ENCODE results near the gene ADAMTS9. TPM values are rescaled to one million over a fixed set of nuclear protein-coding genes. Genes with fewer than 3 reads are reported as not detected.

Gene ADAMTS9
- total and polyA plus RNA-seq, 4 donors = 7.0 to 212 (median 91.2) TPM

- peaks cover 0 to 5% of the 10 kb centered on the region in 2 donors for H3K4me1 ChIP-seq (ENCODE audit: control insufficient read depth in 1 of 2, insufficient read depth in 2 of 2, low read length in 2 of 2)
- H3K27me3 ChIP-seq (ENCODE audit: control insufficient read depth in 1 of 2, insufficient read depth in 2 of 2, low read length in 1 of 2) = no peaks in the 10 kb centered on the region
- H3K9me3 ChIP-seq (ENCODE audit: control insufficient read depth, low read length) = no peaks in the 10 kb centered on the region
- intact Hi-C loops (cut with DNase I) = no loop called here
- H3K4me3 ChIP-seq (ENCODE audit: low read length in 2 of 2) = no peak overlapping the region
- no peak for ATAC-seq (ENCODE audit: low FRiP score)
- peak overlapping the region in 1 of 2 donors; percentile 48 for H3K27ac ChIP-seq (ENCODE audit: low read depth in 1 of 2, low read length in 2 of 2)
- peaks cover 0 to 4% of the 10 kb centered on the region in 2 donors for H3K36me3 ChIP-seq (ENCODE audit: control insufficient read depth in 1 of 2, insufficient read depth in 2 of 2, low read length in 1 of 2)
- DNase-seq = no peak
- 60 to 62% methylated on average over 3 of the region's 3 CpGs for WGBS, 2 donors
These were observed 36.5 kb downstream of the ADAMTS9 start for GRCh38 chr3:64651303-64651702.

GRCh38 chr3:64650715-64651114 lies 37.1 kb downstream of the ADAMTS9 start:
- H3K36me3 ChIP-seq (ENCODE audit: control insufficient read depth in 1 of 2, insufficient read depth in 2 of 2, low read length in 1 of 2) = peaks cover 0 to 4% of the 10 kb centered on the region in 2 donors
- H3K4me1 ChIP-seq (ENCODE audit: control insufficient read depth in 1 of 2, insufficient read depth in 2 of 2, low read length in 2 of 2) = peaks cover 0 to 5% of the 10 kb centered on the region in 2 donors
- H3K27ac ChIP-seq (ENCODE audit: low read depth in 1 of 2, low read length in 2 of 2) = no peak overlapping the region

GRCh38 chr3:64650096-64650622 lies 37.6 kb downstream of the ADAMTS9 start:
- Histone ChIP-seq H3K27ac (ENCODE audit: low read depth in 1 of 2, low read length in 2 of 2) (no peak overlapping the region), H3K9me3 (ENCODE audit: control insufficient read depth, low read length) (no peaks in the 10 kb centered on the region), H3K27me3 (ENCODE audit: control insufficient read depth in 1 of 2, insufficient read depth in 2 of 2, low read length in 1 of 2) (no peaks in the 10 kb centered on the region), H3K4me3 (ENCODE audit: low read length in 2 of 2) (no peak overlapping the region), H3K36me3 (ENCODE audit: control insufficient read depth in 1 of 2, insufficient read depth in 2 of 2, low read length in 1 of 2) (peaks cover 0 to 2% of the 10 kb centered on the region in 2 donors), H3K4me1 (ENCODE audit: control insufficient read depth in 1 of 2, insufficient read depth in 2 of 2, low read length in 2 of 2) (peaks cover 0 to 5% of the 10 kb centered on the region in 2 donors)
- intact Hi-C loops (cut with DNase I) = no loop called here
- no peak for DNase-seq
- ATAC-seq (ENCODE audit: low FRiP score) = no peak
- WGBS, 2 donors = 86 to 92% methylated on average over 9 of the region's 9 CpGs

More at GRCh38 chr3:64650715-64651114, 37.1 kb downstream of the ADAMTS9 start:
- ATAC-seq (ENCODE audit: low FRiP score) (no peak), DNase-seq (no peak)
- no peaks in the 10 kb centered on the region for H3K9me3 ChIP-seq (ENCODE audit: control insufficient read depth, low read length)
- intact Hi-C loops (cut with DNase I) = no loop called here
- no peak overlapping the region for H3K4me3 ChIP-seq (ENCODE audit: low read length in 2 of 2)
- H3K27me3 ChIP-seq (ENCODE audit: control insufficient read depth in 1 of 2, insufficient read depth in 2 of 2, low read length in 1 of 2) = no peaks in the 10 kb centered on the region
- 44 to 49% methylated on average over 1 of the region's 1 CpG for WGBS, 2 donors

DNA sequence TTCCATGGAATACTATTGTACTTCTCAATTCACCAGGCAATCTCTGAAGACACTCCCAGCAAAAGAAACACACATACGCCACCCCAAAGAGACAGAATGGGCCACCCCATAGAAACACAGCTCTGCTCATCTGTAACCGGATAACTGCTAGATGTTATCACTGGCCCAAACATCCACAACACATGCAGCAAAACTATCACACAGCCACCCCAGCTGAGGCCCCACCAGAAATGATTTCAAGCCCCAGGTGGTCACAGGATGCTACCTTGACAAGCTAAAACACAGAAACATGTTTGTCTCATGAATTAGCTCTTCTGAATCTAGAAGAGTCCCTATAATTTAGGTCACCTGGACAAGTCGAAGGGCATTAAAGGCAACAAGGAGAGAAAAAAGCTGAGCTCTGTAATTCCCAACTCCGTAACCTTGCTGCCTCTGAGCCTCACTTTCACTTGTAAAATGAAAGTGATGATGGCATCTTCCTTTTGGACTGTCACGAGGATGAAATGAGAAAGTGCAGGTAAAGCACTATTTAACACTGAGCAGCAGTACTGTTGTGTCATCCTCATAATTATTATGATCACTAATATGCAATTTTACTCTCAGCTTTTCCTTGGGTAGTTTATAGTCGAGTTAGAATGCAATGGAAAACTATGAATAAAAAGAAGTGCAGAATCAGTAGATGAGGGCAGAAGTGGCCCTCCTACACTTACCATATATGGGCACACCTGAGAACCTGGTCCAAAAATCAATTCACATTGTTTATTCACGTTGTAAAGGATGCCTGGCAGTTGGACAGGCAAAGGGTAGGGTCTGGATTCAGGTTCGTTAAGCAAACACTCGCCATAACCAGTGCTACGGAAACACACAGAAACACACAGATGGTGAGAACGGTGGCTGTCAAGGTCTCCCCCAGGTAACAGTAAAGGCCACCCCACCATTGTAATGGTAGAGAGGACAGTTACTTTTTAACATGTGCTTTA lies 38.6 kb downstream of the ADAMTS9 start:
- no peak for ATAC-seq (ENCODE audit: low FRiP score)
- WGBS, 2 donors = 80 to 82% methylated on average over 11 of the region's 11 CpGs
- no peak overlapping the region for H3K27ac ChIP-seq (ENCODE audit: low read depth in 1 of 2, low read length in 2 of 2)
- no peak for DNase-seq
- H3K9me3 ChIP-seq (ENCODE audit: control insufficient read depth, low read length) = no peaks in the 10 kb centered on the region
- no peaks in the 10 kb centered on the region for H3K36me3 ChIP-seq (ENCODE audit: control insufficient read depth in 1 of 2, insufficient read depth in 2 of 2, low read length in 1 of 2)
- H3K4me1 ChIP-seq (ENCODE audit: control insufficient read depth in 1 of 2, insufficient read depth in 2 of 2, low read length in 2 of 2) = peaks cover 0 to 5% of the 10 kb centered on the region in 2 donors
- no peak overlapping the region for H3K4me3 ChIP-seq (ENCODE audit: low read length in 2 of 2)
- intact Hi-C loops (cut with DNase I) = no loop called here
- H3K27me3 ChIP-seq (ENCODE audit: control insufficient read depth in 1 of 2, insufficient read depth in 2 of 2, low read length in 1 of 2) = no peaks in the 10 kb centered on the region

DNA sequence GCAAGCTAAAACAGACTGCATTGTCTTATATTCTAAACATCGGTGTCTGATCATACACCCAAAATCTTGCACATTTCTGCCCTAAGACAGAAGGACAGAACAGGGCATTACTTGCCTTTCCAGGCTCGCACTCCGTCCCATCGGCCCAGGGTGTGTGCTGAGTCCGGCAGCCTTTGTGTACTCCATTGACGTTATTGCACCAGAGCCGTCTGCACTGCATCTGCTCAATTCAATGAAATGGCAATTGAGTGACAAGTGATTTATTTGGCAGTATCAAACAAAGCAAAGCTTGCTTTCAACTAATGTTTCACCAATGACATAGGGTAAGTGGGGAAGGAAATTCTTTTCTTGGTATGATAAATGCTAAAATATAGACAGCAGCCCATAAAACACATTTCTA lies 40.0 kb downstream of the ADAMTS9 start:
- no peak overlapping the region for H3K27ac ChIP-seq (ENCODE audit: low read depth in 1 of 2, low read length in 2 of 2)

DNA sequence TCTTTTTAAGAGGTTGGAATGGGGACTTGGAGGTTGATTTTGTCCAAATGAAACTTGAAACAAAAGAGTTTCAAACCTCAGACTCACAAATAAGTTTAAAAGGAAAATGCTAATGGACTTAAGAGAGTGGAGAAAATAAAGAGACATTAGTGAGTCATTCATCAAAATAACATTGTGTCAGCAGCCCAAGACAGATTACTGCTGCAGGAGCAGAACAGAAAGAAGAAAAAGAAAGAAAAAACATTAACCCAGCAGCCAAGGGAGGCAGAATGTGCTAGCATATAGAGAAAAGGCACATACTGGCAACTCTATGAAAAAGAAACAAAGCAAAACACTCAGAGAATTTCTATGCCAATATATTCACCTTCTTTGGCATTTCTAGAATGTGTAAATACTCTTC lies 42.6 kb downstream of the ADAMTS9 start:
- Histone ChIP-seq H3K4me3 (ENCODE audit: low read length in 2 of 2) (no peak overlapping the region), H3K9me3 (ENCODE audit: control insufficient read depth, low read length) (no peaks in the 10 kb centered on the region), H3K27me3 (ENCODE audit: control insufficient read depth in 1 of 2, insufficient read depth in 2 of 2, low read length in 1 of 2) (no peaks in the 10 kb centered on the region), H3K36me3 (ENCODE audit: control insufficient read depth in 1 of 2, insufficient read depth in 2 of 2, low read length in 1 of 2) (no peaks in the 10 kb centered on the region), H3K27ac (ENCODE audit: low read depth in 1 of 2, low read length in 2 of 2) (peak overlapping the region in 1 of 2 donors; percentile 29), H3K4me1 (ENCODE audit: control insufficient read depth in 1 of 2, insufficient read depth in 2 of 2, low read length in 2 of 2) (no peaks in the 10 kb centered on the region)
- DNase-seq (no peak), ATAC-seq (ENCODE audit: low FRiP score) (no peak)
- intact Hi-C loops (cut with DNase I) = no loop called here

More for the DNA sequence above, 40.0 kb downstream of the ADAMTS9 start:
- Histone ChIP-seq H3K4me1 (ENCODE audit: control insufficient read depth in 1 of 2, insufficient read depth in 2 of 2, low read length in 2 of 2) (peaks cover 0 to 5% of the 10 kb centered on the region in 2 donors), H3K4me3 (ENCODE audit: low read length in 2 of 2) (no peak overlapping the region), H3K9me3 (ENCODE audit: control insufficient read depth, low read length) (no peaks in the 10 kb centered on the region), H3K36me3 (ENCODE audit: control insufficient read depth in 1 of 2, insufficient read depth in 2 of 2, low read length in 1 of 2) (no peaks in the 10 kb centered on the region), H3K27me3 (ENCODE audit: control insufficient read depth in 1 of 2, insufficient read depth in 2 of 2, low read length in 1 of 2) (no peaks in the 10 kb centered on the region)
- WGBS, 2 donors = 94% methylated on average over 7 of the region's 7 CpGs
- no peak for ATAC-seq (ENCODE audit: low FRiP score)
- intact Hi-C loops (cut with DNase I) = no loop called here
- no peak for DNase-seq

GRCh38 chr3:64644483-64644882 lies 43.3 kb downstream of the ADAMTS9 start:
- Histone ChIP-seq H3K36me3 (ENCODE audit: control insufficient read depth in 1 of 2, insufficient read depth in 2 of 2, low read length in 1 of 2) (no peaks in the 10 kb centered on the region), H3K27ac (ENCODE audit: low read depth in 1 of 2, low read length in 2 of 2) (no peak overlapping the region), H3K27me3 (ENCODE audit: control insufficient read depth in 1 of 2, insufficient read depth in 2 of 2, low read length in 1 of 2) (no peaks in the 10 kb centered on the region), H3K4me1 (ENCODE audit: control insufficient read depth in 1 of 2, insufficient read depth in 2 of 2, low read length in 2 of 2) (no peaks in the 10 kb centered on the region), H3K9me3 (ENCODE audit: control insufficient read depth, low read length) (no peaks in the 10 kb centered on the region), H3K4me3 (ENCODE audit: low read length in 2 of 2) (no peak overlapping the region)
- DNase-seq (no peak), ATAC-seq (ENCODE audit: low FRiP score) (no peak)
- WGBS, 2 donors = 97 to 99% methylated on average over 3 of the region's 3 CpGs
- intact Hi-C loops (cut with DNase I) = no loop called here

- DNase-seq (no peak), ATAC-seq (ENCODE audit: low FRiP score) (no peak)
- Histone ChIP-seq H3K27me3 (ENCODE audit: control insufficient read depth in 1 of 2, insufficient read depth in 2 of 2, low read length in 1 of 2) (no peaks in the 10 kb centered on the region), H3K36me3 (ENCODE audit: control insufficient read depth in 1 of 2, insufficient read depth in 2 of 2, low read length in 1 of 2) (no peaks in the 10 kb centered on the region), H3K4me3 (ENCODE audit: low read length in 2 of 2) (no peak overlapping the region), H3K4me1 (ENCODE audit: control insufficient read depth in 1 of 2, insufficient read depth in 2 of 2, low read length in 2 of 2) (no peaks in the 10 kb centered on the region), H3K9me3 (ENCODE audit: control insufficient read depth, low read length) (no peaks in the 10 kb centered on the region), H3K27ac (ENCODE audit: low read depth in 1 of 2, low read length in 2 of 2) (no peak overlapping the region)
- intact Hi-C loops (cut with DNase I) = no loop called here
- whole genome bisulfite sequencing, 2 donors = 93 to 95% methylated on average over 18 of the region's 18 CpGs
These were observed 45.3 kb downstream of the ADAMTS9 start for GRCh38 chr3:64642327-64643151.
